Activated naive CD4-positive, alpha-beta T cell treated with Interleukin-2 at 50 U/mL for 16 hours (primary cell): Measurements from ENCODE around the gene NHLRC3.
"Not testable (repeated sequence)": the region's sequence is repeated elsewhere in the genome, so short reads cannot be mapped to it uniquely, and the experiment has no call there.

Experiments used
- DNase-seq: peaks from one replicate; pipeline ENCODE4 v3.0.0-alpha.2; 2020

Gene NHLRC3

GRCh38 chr13:39047560-39047959 lies 9.3 kb downstream of the NHLRC3 start:
- DNase-seq, result no peak

- no peak for DNase-seq
Measured at GRCh38 chr13:39048806-39049205, 10.6 kb downstream of the NHLRC3 start.

- no peak for DNase-seq
Measured at GRCh38 chr13:39049274-39049673, 11.0 kb downstream of the NHLRC3 start.

- no peak for DNase-seq
Measured at GRCh38 chr13:39051157-39051556, 12.9 kb downstream of the NHLRC3 start.

GRCh38 chr13:39052944-39053343 lies 14.7 kb downstream of the NHLRC3 start:
- DNase-seq, result no peak

- no peak for DNase-seq
Measured at GRCh38 chr13:39054112-39054511, 15.9 kb downstream of the NHLRC3 start.

GRCh38 chr13:39056018-39056417 lies 17.8 kb downstream of the NHLRC3 start:
- no peak for DNase-seq

- no peak for DNase-seq
Measured at GRCh38 chr13:39058040-39058439, 19.8 kb downstream of the NHLRC3 start.

GRCh38 chr13:39062004-39062403 lies 23.7 kb downstream of the NHLRC3 start:
- no peak for DNase-seq

GRCh38 chr13:39072842-39073241 lies 34.6 kb downstream of the NHLRC3 start:
- DNase-seq, result no peak

GRCh38 chr13:39073983-39074382 lies 35.7 kb downstream of the NHLRC3 start:
- DNase-seq, result no peak

- not testable (repeated sequence) for DNase-seq
Measured at GRCh38 chr13:39086251-39086945, 48.1 kb downstream of the NHLRC3 start.

- no peak for DNase-seq
Measured at GRCh38 chr13:39091586-39091985, 53.3 kb downstream of the NHLRC3 start.

GRCh38 chr13:39095500-39095899 lies 57.2 kb downstream of the NHLRC3 start:
- no peak for DNase-seq

GRCh38 chr13:39099231-39099630 lies 61.0 kb downstream of the NHLRC3 start:
- DNase-seq, result no peak
